ENCODE measurements around the gene APLF.
"Not testable (repeated sequence)": the region's sequence is repeated elsewhere in the genome, so short reads cannot be mapped to it uniquely, and the experiment has no call there.

Gene APLF

DNA sequence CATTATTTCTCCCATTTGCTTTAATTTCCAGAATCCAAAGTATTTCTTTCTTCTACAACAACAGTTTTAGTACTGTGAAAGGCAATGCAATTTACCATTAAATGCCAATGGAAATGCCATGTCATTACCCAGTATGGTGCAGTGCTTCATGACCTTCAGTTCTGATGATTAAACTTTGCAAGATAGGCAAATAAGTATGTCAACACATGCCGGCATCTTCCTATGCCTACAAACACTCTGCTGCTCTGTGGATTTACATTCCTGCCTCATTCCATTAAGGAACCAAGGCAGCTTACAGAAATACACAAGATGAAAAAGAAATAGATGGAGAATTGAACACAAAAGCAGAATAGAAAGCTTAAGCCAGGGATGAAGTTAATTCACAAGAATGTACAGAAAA is 123.3 kb downstream of the APLF start:
- no peak for DNase-seq

DNA sequence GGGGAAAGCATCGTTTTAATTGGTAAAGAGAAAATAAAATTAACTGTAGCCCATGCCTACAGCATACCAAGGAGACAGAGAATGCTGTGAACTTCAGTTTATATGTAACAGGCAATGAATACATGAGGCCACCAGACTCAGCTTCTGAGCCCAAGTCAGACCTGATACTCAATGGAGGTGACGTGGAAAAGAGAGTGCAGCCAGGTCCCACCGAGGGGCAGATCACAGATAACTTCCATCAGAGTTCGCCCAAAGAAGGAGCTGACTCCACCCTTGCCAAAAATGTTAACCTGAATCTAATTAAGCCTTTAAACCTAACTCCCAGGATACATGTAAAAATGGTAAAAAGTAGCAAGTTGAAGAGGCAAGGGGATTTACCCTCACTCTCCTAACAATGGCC is 123.8 kb downstream of the APLF start:
- DNase-seq = no peak

DNA sequence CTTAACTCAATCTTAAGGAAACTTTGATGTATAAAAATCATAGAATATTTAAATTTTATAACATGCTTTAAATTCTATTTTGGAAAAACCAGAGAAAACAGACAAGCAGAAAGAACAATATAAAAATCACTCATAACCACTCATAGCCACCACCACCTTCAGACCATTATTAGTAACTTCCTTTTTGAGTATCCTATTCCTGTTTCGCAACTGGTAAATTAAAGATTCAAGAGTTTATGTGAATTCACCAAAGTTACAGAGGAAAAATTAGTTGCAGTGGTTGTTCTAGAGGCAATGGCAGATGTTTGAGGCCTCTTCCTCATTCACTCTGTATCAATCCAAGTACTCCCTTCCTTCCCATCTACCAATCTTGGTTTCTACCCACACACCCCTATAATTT is 126.7 kb downstream of the APLF start:
- no peak for DNase-seq

DNA sequence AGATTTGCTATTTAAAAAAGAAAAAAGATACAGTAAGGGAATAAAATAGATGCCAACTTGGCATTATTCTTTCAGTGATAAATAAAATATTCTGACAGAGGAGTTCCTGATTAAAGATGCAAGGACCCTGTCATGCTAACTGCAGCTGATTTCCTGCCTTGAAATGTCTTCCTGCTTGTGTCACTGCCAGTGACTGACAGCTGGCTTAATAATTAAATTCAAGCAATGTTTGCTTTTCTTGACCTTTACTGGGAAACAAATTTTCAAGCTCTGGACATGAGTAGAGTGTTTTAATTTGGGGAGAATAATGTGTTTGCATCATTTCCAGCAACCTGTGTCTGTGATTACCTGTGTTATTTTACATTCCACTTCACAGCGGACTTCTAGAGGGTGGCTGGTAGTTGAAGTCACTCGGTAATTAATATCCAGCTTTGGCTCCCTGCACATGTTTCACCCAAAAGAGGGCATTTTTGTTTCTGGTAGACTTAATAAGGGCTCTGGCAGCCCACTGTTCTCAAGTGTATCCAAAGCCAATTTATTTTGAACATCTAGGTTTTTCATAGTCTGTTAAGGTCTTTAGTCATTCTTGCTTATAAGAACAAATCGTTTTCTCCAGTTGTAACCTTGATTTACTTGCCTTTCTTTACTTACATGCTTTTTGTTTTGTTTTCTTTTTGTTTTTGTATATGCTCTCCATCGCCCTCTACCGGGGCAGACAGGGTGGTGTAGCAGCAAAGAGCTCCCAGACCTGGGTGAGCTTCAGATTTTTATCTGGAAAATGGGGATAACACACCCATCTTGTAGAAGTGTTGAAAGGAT is 127.5 kb downstream of the APLF start:
- DNase-seq = peak; percentile 62

DNA sequence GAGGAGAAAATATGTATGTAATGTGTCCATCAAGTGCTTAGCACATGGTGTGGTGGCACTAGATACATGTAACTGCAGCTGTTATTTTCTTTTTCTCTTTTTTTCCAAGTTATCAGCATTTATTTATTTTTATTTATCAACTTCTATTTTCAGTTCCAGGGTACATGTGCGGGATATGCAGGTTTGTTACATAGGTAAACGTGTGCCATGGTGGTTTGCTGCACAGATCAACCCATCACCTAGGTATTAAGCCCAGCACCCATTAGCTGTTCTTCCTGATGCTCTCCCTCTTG is 128.1 kb downstream of the APLF start:
- DNase-seq = not testable (repeated sequence)

DNA sequence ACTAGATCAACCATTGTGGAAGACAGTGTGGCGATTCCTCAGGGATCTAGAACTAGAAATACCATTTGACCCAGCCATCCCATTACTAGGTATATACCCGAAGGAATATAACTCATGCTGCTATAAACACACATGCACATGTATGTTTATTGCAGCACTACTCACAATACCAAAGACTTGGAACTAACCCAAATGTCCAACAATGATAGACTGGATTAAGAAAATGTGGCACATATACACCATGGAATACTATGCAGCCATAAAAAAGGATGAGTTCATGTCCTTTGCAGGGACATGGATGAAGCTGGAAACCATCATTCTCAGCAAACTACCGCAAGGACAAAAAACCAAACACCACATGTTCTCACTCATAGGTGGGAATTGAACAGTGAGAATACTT is 133.1 kb downstream of the APLF start:
- DNase-seq = not testable (repeated sequence)

DNA sequence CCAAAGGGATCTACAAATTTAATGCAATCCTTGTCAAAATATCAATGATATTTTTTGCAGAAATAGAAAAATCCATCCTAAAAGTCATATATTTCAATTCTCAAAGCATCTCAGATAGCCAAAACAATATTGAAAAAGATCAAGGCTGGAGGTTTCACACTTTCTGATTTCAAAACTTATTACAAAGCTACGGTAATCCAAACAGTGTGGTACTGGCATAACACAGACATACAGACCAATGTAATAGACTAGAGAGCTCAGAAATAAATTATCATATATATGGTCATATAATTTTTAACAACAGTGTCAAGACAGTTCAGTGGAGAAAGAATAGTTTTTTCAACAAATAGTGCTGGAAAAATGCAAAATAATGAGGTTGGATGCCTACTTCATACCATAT is 135.7 kb downstream of the APLF start:
- DNase-seq = no peak

DNA sequence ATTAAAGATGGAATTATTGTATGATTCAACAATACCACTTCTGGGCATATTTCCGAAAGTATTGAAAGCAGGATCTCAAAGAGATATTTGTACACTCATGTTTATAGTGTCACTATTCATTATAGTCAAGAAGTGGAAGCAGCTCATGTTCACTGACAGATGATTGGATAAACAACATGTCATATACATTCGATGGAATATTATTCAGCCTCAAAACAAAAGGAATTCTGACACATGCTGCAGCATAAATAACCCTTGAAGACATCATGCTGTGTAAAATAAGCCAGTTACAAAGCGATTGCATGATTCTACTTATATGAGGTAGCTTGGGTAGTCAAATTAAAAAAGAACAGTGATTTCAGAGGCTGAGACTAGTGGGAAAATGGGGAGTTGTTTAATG is 136.7 kb downstream of the APLF start:
- no peak for DNase-seq

DNA sequence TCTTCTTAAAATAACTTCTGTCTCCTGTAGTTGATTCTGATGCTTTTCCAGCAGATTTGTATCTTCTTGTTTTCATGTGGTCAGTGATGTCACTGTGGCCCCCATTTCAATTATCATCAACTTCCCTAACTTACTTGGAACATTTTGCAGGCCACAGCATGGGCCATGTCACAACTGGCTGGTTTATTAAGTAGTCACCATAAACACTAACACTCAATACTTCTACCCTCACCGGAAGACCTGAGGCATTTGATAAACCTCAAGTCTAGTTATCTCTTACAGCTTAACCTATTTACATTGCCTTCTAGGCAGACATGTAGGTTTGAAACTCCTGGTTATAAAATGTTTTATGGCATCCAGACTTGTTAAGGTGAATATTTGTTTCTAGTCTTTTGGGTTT is 138.6 kb downstream of the APLF start:
- DNase-seq = no peak

DNA sequence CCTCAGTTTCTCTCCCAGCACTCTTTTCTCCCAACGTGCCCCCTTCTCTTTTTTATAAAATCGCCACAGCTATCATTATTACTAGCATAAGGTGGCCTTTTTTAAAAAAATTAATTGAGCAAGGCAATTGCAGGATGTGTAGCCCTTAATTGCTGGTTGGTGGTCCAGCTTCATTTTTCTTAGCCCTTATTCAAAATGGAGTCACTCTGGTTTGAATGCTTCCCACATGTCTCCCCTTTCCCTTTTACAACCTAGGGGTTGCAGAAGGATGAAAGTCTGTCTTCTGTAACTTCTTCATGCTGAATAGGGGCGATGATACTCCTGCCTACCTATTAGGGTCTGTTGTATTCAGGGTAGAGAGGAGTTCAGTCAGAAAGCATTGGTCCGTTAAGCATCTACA is 139.4 kb downstream of the APLF start:
- no peak for DNase-seq

DNA sequence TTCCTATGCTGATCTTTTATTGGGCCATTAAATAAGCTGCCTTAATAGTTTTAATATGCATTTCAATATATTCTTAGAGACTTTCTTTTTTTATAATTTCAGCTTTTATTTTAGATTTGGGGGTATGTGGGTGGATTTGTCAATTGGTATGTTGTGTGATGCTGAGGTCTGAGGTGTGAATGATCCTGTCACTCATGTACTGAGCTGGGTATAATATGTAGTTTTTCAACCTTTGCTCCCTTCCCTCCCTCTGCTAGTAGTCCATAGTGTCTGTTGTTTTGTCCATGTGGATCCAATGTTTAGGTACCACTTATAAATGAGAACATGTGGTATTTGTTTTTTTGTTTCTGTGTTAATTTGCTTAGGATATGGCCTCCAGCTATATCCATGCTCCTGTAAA is 140.5 kb downstream of the APLF start:
- no peak for DNase-seq

DNA sequence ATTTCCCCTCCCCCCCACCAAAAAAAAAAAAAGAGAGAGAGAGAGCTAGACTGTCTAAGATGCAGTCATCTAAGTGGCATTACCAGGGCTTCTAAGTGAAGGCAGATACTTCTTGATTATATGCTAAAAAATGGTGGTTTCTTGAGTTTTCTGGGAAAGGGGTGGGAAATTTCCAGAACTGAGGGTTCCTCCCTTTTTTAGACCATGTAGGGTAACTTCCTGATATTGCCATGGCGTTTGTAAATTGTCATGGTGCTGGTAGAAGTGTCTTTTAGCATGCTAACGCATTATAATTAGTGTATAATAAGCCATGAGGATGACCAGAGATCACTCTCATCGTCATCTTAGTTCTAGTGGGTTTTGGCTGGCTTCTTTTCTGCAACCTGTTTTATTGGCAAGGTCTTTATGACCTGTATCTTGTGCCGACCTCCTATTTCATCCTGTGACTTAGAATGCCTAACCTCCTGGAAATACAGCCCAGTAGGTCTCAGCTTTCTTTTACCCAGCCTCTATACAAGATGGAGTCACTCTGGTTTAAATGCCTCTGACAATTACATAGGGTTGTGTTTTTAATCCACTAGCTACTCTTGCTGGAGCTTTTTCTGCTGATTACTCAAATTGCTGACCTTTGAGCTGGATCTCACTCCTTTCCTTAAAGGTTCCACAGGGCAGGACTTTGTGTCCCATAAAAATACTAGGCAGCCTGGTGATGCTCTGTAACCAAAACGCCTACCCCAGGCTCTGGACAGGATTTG is 145.6 kb downstream of the APLF start:
- no peak for DNase-seq

DNA sequence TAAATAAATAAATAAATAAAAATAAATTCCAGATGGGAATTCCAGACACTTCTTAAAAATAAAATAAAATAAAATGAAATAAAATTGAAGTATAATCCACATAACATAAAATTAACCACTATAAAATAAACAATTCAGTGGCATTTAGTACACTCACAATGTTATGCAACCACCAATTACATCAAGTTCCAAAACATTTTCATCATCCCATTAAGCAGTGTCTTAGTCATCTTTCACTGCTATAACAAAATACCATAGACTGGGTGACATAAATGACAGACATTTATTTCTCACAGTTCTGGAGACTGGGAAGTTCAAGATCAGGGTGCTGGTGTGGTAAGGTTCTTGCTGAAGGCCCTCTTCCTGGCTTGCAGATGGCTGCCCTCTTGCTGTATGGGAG is 153.4 kb downstream of the APLF start:
- DNase-seq = no peak

DNA sequence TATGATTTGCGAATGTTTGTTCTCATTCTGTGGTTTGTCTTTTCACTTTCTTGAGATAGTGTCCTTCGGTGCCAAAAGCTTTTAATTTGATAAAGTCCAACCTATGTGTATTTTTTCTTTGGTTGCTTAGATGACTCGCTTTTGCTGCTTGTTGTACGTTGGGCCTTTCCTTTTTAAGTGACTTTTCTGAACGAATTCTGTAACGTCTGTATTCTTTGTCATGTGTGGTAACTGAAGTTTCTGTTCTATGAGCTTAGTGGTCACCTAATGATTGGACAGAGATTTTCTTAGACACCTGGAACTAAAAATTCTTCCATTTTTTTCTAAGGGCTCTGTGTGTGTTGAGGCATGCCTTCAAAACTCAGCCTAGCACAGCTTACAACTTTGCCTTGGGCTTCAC is 156.4 kb downstream of the APLF start:
- DNase-seq = no peak

DNA sequence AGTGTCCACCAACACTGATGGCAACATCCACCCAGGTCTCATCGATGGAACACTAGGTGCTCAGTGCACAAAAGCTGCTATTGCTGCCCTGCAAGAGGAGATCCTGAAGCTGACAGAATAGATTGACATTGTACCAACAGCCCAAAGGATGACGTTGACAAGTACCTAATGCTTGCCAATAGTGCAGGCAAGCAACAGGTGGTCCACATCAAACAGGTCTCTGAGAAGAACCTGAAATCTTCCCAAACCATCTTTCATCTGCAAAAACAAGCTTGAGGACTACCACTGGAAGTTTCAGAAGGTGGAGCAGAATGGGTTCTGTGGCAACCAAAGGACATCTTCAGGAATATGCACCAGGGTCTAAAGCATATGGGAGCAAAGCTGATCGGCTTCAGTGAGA is 160.2 kb downstream of the APLF start:
- no peak for DNase-seq
